ENCODE results near the gene FAM171A1. TPM values are rescaled to one million over a fixed set of nuclear protein-coding genes. Genes with fewer than 3 reads are reported as not detected.
A peak's percentile ranks its signal among the peaks of the same experiment; 100 is the strongest.

The FAM171A1 gene
- total RNA-seq, 1 experiment from 2014 or later = 44.1 TPM

GRCh38 chr10:15245530-15245929, 125.6 kb downstream of the FAM171A1 start:
- no peak for DNase-seq (ENCODE audit: low spot score)

- DNase-seq (ENCODE audit: low spot score) = no peak
Measured at GRCh38 chr10:15244635-15245197, 126.4 kb downstream of the FAM171A1 start.

GRCh38 chr10:15242261-15242840, 128.7 kb downstream of the FAM171A1 start:
- no peak for DNase-seq (ENCODE audit: low spot score)

GRCh38 chr10:15241306-15241705, 129.8 kb downstream of the FAM171A1 start:
- DNase-seq (ENCODE audit: low spot score) = no peak

- DNase-seq (ENCODE audit: low spot score) = no peak
Measured at GRCh38 chr10:15238555-15239335, 132.3 kb downstream of the FAM171A1 start.

GRCh38 chr10:15237351-15237750, 133.7 kb downstream of the FAM171A1 start:
- no peak for DNase-seq (ENCODE audit: low spot score)

- DNase-seq (ENCODE audit: low spot score) = no peak
Measured at GRCh38 chr10:15236340-15236739, 134.7 kb downstream of the FAM171A1 start.

- no peak for DNase-seq (ENCODE audit: low spot score)
Measured at GRCh38 chr10:15232279-15232678, 138.8 kb downstream of the FAM171A1 start.

GRCh38 chr10:15231426-15231825, 139.7 kb downstream of the FAM171A1 start:
- no peak for DNase-seq (ENCODE audit: low spot score)

GRCh38 chr10:15230257-15230656, 140.8 kb downstream of the FAM171A1 start:
- no peak for DNase-seq (ENCODE audit: low spot score)

- no peak for DNase-seq (ENCODE audit: low spot score)
Measured at GRCh38 chr10:15229268-15229667, 141.8 kb downstream of the FAM171A1 start.

GRCh38 chr10:15228426-15228825, 142.7 kb downstream of the FAM171A1 start:
- no peak for DNase-seq (ENCODE audit: low spot score)

GRCh38 chr10:15227611-15228372, 143.3 kb downstream of the FAM171A1 start:
- DNase-seq (ENCODE audit: low spot score) = no peak

- DNase-seq (ENCODE audit: low spot score) = no peak
Measured at GRCh38 chr10:15225511-15225910, 145.6 kb downstream of the FAM171A1 start.

GRCh38 chr10:15224948-15225347, 146.1 kb downstream of the FAM171A1 start:
- no peak for DNase-seq (ENCODE audit: low spot score)

- DNase-seq (ENCODE audit: low spot score) = no peak
Measured at GRCh38 chr10:15223174-15223573, 147.9 kb downstream of the FAM171A1 start.

- no peak for DNase-seq (ENCODE audit: low spot score)
Measured at GRCh38 chr10:15222511-15222910, 148.6 kb downstream of the FAM171A1 start.

- no peak for DNase-seq (ENCODE audit: low spot score)
Measured at GRCh38 chr10:15220445-15220844, 150.6 kb downstream of the FAM171A1 start.

GRCh38 chr10:15216700-15217099, 154.4 kb downstream of the FAM171A1 start:
- DNase-seq (ENCODE audit: low spot score) = no peak

GRCh38 chr10:15214237-15214636, 156.9 kb downstream of the FAM171A1 start:
- no peak for DNase-seq (ENCODE audit: low spot score)

GRCh38 chr10:15213461-15213861, 157.6 kb downstream of the FAM171A1 start:
- DNase-seq (ENCODE audit: low spot score) = no peak

- DNase-seq (ENCODE audit: low spot score) = peak; percentile 85
Measured at GRCh38 chr10:15211464-15211979, 159.6 kb downstream of the FAM171A1 start.
